Inflammatory macrophage treated with lipopolysaccharide for 1 hour (primary cell): ENCODE measurements around the gene RCOR1.

Experiments
- DNase-seq, 2 donors: peaks; one replicate each; pipeline ENCODE4 v3.0.0-alpha.2; 2020 to 2022

RCOR1 gene

GRCh38 chr14:102591944-102592762 lies at the start of gene RCOR1:
TSS of gene RCOR1 (plus strand) at chr14:102592649. CDS start at chr14:102592887, 238 bp downstream.
- peak; percentile 95 to 97 for DNase-seq

- no peak for DNase-seq
Observed at GRCh38 chr14:102544046-102544746, 48.3 kb upstream of the RCOR1 start.

DNA sequence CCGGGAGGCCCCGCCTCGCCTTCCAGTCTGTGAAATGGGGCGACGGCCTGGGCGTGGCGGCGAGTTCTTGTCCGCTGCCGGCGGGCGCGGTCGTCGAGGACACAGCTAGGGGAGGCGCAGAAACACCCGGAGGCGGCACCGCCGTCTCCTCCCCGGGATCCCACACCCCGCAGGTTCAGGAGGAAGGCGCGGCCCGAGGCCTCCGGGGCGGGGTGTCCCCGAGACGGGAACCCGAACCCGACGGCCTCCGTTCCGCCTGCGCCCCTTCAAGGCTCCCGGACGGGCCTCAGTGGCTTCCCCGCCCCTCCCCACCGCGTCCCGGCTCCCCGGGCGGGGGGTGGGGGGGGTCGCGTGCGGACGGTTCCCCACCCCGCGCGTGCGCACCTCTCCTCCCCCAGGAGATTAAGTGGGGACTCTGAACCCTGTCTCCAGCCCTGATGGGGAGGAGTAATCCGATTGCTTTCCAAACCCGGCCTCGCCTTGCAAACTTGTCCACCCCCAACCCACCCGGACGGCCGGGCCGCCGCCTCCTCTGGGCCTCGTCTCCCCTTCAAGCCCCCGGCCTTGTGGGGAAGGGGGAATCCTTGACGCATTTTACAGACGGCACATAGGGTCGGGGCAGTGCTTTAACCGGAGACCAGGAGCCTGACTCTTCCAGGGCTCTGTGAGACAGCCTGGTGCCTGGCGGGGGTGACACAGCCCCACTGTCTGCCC lies 47.5 kb upstream of the RCOR1 start:
- DNase-seq = peak in 1 of 2 donors; percentile 31

GRCh38 chr14:102545461-102546265 lies 46.8 kb upstream of the RCOR1 start:
- no peak for DNase-seq

GRCh38 chr14:102548616-102549240 lies 43.7 kb upstream of the RCOR1 start:
- DNase-seq = no peak

DNA sequence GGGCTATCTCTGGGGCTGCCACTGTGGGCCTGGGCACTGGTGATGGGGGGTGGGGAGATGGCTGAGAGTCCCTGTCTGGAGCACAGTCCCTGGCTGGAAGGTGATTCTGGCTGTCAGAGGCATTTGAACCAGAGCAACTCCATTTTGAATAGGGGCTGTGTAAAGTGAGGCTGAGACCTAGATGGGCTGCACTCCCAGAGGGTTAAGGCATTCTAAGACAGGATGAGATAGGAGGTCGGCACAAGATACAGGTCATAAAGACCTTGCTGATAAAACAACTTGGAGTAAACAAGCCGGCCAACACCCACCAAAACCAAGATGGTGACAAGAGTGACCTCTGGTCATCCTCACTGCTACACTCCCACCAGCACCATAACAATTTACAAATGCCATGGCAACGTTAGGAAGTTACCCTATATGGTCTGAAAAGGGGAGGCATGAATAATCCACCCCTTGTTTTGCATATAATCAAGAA lies 41.5 kb upstream of the RCOR1 start:
- peak in 1 of 2 donors; percentile 10 for DNase-seq

GRCh38 chr14:102551995-102552705 lies 40.3 kb upstream of the RCOR1 start:
- DNase-seq = peak; percentile 47 to 54

DNA sequence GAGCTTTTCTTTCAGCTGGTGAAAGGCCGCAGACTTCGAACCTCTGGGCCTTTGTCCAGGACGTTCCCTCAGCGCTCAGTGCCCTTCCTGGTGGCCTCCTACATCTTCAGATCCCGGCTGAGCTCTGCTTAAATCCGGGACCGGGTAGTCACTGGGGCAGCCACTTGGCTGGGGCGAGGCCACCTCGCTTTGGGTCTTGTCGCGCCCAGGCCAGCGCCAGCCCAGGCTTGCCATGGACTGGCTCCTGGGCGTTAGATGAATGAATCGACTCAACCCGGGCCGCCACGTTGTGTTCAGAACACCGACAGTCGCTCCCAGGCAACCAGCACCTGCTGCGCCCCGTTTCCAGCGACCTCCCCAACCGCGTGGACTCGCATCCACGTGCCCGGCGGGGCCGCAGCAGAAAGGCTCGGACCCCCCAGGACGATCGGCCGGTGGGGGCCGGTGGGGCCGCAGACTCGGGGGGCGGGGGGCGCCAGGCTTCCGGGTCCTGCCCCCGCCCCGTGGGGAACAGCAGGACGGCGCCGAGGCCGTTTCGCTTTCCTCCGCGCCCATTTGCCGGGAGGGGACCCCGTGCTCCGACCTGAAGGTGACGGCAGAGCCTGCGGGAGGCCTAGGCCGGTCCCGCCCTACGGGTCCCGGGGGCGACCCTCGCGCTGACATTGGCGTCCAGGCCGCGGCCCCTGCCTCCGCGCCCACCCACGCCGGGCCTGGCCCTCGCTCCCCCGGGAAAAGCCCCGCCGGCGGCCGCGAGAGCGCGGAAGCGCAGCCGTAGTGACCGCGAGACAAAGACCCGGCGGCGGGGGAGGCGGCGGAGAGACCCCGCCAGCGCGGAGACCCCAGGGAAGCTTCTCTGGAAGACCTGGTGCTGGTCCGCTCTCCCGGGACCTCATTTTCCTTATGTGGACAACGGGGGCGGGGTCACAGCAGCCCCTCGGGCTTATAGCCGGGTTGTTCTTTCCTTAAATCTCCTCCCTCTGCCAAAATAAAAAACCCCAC lies 37.3 kb upstream of the RCOR1 start:
- peak; percentile 48 to 63 for DNase-seq

- no peak for DNase-seq
Observed at GRCh38 chr14:102556098-102556677, 36.3 kb upstream of the RCOR1 start.

GRCh38 chr14:102557434-102558226 lies 34.8 kb upstream of the RCOR1 start:
- no peak for DNase-seq

- no peak for DNase-seq
Observed at GRCh38 chr14:102558556-102558955, 33.9 kb upstream of the RCOR1 start.

DNA sequence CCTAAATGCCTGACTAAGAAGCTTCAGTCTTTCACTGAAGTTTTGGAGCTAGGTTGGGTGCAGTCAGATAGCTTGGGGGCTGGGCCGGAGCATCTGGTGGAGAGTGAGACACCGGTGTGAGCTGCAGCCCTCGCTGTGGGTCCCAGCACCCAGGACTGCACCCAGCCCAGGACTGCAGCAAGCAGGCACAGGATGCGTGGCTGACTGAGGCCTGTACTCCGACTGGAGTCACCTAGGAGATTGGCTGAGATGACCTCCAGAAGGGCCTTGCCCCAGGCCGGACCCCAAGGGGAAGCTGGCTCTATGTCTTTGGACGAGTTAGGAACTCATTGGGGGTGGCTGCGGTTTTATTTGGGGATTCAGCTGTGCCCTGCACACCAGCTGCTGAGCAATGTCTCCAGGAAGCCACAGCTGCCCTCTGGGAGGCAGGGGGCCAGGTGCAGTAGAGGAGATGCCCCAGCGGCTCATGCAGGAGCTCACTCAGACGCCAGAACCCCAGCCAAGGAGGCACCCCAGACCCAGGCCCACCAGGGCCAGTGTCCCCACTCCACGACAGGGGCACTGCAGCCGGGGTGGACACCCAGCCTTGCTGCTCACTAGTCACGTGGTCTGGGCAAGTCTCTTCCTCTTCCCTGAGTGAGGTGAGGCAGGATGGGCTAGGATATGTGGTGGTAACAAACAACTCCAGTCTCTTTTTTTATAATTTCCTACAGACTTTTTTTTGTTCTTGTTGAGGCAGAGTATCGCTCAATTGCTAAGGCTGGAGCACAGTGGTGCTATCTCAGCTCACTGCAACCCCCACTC lies 31.8 kb upstream of the RCOR1 start:
- no peak for DNase-seq

DNA sequence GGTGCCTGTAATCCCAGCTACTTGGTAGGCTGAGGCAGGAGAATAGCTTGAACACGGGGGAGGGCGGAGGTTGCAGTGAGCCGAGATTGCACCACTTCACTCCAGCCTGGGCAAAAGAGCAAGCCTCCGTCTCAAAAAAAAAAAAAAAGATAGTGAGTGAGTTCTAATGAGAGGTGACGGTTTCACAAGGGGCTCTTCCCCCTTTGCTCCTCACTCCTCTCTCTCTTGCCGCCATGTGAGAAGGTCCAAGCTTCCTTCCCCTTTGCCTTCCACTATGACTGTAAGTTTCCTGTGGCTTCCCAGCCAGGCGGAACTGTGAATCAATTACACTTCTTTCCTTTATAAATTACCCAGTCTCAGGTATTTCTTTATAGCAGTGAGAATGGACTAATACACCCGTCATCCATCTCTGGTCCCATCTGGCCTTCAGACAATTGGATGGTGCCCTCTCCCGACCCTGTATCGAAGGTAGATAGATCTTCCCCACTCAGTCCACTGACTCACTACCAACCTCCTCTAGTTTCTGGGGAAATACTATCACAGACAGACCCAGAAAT lies 27.0 kb upstream of the RCOR1 start:
- peak; percentile 81 to 84 for DNase-seq

DNA sequence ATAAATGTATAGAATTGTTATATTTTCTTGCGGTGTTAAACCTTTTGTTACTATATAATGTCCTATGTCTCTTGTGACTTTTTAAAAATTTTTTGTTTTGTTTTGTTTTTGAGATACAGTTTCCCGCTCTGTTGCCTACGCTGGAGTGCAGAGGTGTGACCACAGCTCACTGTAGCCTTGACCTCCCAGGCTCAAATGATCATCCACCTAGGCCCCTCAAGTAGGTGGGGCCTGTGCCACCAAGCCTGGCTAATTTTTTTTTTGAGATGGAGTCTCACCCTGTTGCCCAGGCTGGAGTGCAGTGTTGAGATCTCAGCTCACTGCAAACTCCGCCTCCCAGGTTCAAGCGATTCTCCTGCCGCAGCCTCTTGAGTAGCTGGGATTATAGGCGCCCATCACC lies 26.5 kb upstream of the RCOR1 start:
- DNase-seq = no peak

- no peak for DNase-seq
Observed at GRCh38 chr14:102568115-102568614, 24.3 kb upstream of the RCOR1 start.

GRCh38 chr14:102570334-102570995 lies 22.0 kb upstream of the RCOR1 start:
- no peak for DNase-seq

GRCh38 chr14:102571043-102571442 lies 21.4 kb upstream of the RCOR1 start:
- peak in 1 of 2 donors; percentile 30 for DNase-seq
